ENCODE data around the gene APOA5. TPM values are rescaled to one million over a fixed set of nuclear protein-coding genes. Genes with fewer than 3 reads are reported as not detected.

Gene APOA5, protein sequence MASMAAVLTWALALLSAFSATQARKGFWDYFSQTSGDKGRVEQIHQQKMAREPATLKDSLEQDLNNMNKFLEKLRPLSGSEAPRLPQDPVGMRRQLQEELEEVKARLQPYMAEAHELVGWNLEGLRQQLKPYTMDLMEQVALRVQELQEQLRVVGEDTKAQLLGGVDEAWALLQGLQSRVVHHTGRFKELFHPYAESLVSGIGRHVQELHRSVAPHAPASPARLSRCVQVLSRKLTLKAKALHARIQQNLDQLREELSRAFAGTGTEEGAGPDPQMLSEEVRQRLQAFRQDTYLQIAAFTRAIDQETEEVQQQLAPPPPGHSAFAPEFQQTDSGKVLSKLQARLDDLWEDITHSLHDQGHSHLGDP
- not detected in 2 replicates for total RNA-seq (2014; rRNA removed; shearing (Covaris generic))
- not detected in 2 replicates for polyA plus RNA-seq (2016; fragmentation: Nextera tagmentation; extraction: Ambion mirVana)

- peaks cover 10% of the 10 kb centered on the region for H3K79me2 ChIP-seq (ENCODE audit: insufficient read depth)
- no peak for TF ChIP-seq EZH2 (IDR thresholded peaks at IDR 0.05; ENCODE audit: insufficient read depth, poor library complexity, severe bottlenecking)
- no peak for TF ChIP-seq EZH2phosphoT487 (IDR thresholded peaks at IDR 0.05; ENCODE audit: insufficient read depth, low read depth)
- H3K4me1 ChIP-seq (ENCODE audit: insufficient read depth): peaks cover 36% of the 10 kb centered on the region
- in situ Hi-C loops (cut with MboI): no loop called here
- H3K36me3 ChIP-seq (ENCODE audit: low read depth): no peaks in the 10 kb centered on the region
- peak within 1 kb of the TSS; percentile 55 for H2AFZ ChIP-seq
- H3K27ac ChIP-seq: 0 out of 2 replicates have a peak within 1 kb of the TSS, but pooled peaks have one; percentile 26
- no peak within 1 kb of the TSS for H3K4me3 ChIP-seq
- peak within 1 kb of the TSS; percentile 30 for H3K4me2 ChIP-seq (ENCODE audit: unreplicated experiment)
- H3K9me3 ChIP-seq (ENCODE audit: low read depth): no peaks in the 10 kb centered on the region
- no peak for DNase-seq
- no peaks in the 10 kb centered on the region for H4K20me1 ChIP-seq (ENCODE audit: insufficient read depth)
- 89 to 93% methylated on average over 7 of the region's 7 CpGs for WGBS, 2 experiments (ENCODE audit: low coverage in 1 of 2, low lambda C conversion rate in 2 of 2, missing lambda C conversion rate in 2 of 2)
- H3K9ac ChIP-seq: no peak within 1 kb of the TSS
- H3K27me3 ChIP-seq (replicated peaks; ENCODE audit: insufficient read depth): no peaks in the 10 kb centered on the region
- H3F3A ChIP-seq (ENCODE audit: insufficient read depth): peaks cover 24% of the 10 kb centered on the region
- H3K9me2 ChIP-seq (ENCODE audit: insufficient read depth): no peaks in the 10 kb centered on the region
These were observed at the start of gene APOA5 for GRCh38 chr11:116791813-116792143. Gene APOA5 (minus strand): TSS chr11:116791879. CDS start chr11:116791860, 19 bp downstream.

GRCh38 chr11:116840746-116841296 lies 49.1 kb upstream of the APOA5 start:
- Histone ChIP-seq H4K20me1 (ENCODE audit: insufficient read depth) (no peaks in the 10 kb centered on the region), H3K9ac (no peak overlapping the region), H3K9me2 (ENCODE audit: insufficient read depth) (no peaks in the 10 kb centered on the region), H3K4me3 (no peak overlapping the region), H3K4me1 (ENCODE audit: insufficient read depth) (no peaks in the 10 kb centered on the region), H3K27ac (no peak overlapping the region), H2AFZ (no peak overlapping the region), H3K4me2 (ENCODE audit: unreplicated experiment) (no peak overlapping the region), H3K79me2 (ENCODE audit: insufficient read depth) (no peaks in the 10 kb centered on the region), H3K27me3 (replicated peaks; ENCODE audit: insufficient read depth) (no peaks in the 10 kb centered on the region), H3F3A (ENCODE audit: insufficient read depth) (0 out of 2 replicates have a peak, but pooled peaks cover 10% of the 10 kb centered on the region), H3K36me3 (ENCODE audit: low read depth) (peaks cover 8% of the 10 kb centered on the region; the same call in 1 of the 2 replicates), H3K9me3 (ENCODE audit: low read depth) (no peaks in the 10 kb centered on the region)
- in situ Hi-C loops (cut with MboI): no loop called here
- 49 to 53% methylated on average over 9 of the region's 9 CpGs for WGBS, 2 experiments (ENCODE audit: low coverage in 1 of 2, low lambda C conversion rate in 2 of 2, missing lambda C conversion rate in 2 of 2)
- TF ChIP-seq EZH2phosphoT487 (IDR thresholded peaks at IDR 0.05; ENCODE audit: insufficient read depth, low read depth) (no peak), EZH2 (IDR thresholded peaks at IDR 0.05; ENCODE audit: insufficient read depth, poor library complexity, severe bottlenecking) (no peak)
- no peak for DNase-seq

- Histone ChIP-seq H3F3A (ENCODE audit: insufficient read depth) (0 out of 2 replicates have a peak, but pooled peaks cover 10% of the 10 kb centered on the region), H3K4me1 (ENCODE audit: insufficient read depth) (peaks cover 4% of the 10 kb centered on the region; the same call in 1 of the 2 replicates), H3K79me2 (ENCODE audit: insufficient read depth) (no peaks in the 10 kb centered on the region), H3K9me3 (ENCODE audit: low read depth) (no peaks in the 10 kb centered on the region), H3K27ac (no peak overlapping the region), H4K20me1 (ENCODE audit: insufficient read depth) (no peaks in the 10 kb centered on the region), H3K27me3 (replicated peaks; ENCODE audit: insufficient read depth) (no peaks in the 10 kb centered on the region), H3K36me3 (ENCODE audit: low read depth) (peaks cover 8% of the 10 kb centered on the region; the same call in 1 of the 2 replicates), H3K4me2 (ENCODE audit: unreplicated experiment) (no peak overlapping the region), H2AFZ (no peak overlapping the region), H3K9me2 (ENCODE audit: insufficient read depth) (no peaks in the 10 kb centered on the region), H3K9ac (no peak overlapping the region), H3K4me3 (no peak overlapping the region)
- in situ Hi-C loops (cut with MboI): no loop called here
- 37 to 38% methylated on average over 6 of the region's 6 CpGs for WGBS, 2 experiments (ENCODE audit: low coverage in 1 of 2, low lambda C conversion rate in 2 of 2, missing lambda C conversion rate in 2 of 2)
- TF ChIP-seq EZH2phosphoT487 (IDR thresholded peaks at IDR 0.05; ENCODE audit: insufficient read depth, low read depth) (no peak), EZH2 (IDR thresholded peaks at IDR 0.05; ENCODE audit: insufficient read depth, poor library complexity, severe bottlenecking) (no peak)
- DNase-seq: peak; percentile 53
These were observed 48.6 kb upstream of the APOA5 start for GRCh38 chr11:116840224-116840745.

DNA sequence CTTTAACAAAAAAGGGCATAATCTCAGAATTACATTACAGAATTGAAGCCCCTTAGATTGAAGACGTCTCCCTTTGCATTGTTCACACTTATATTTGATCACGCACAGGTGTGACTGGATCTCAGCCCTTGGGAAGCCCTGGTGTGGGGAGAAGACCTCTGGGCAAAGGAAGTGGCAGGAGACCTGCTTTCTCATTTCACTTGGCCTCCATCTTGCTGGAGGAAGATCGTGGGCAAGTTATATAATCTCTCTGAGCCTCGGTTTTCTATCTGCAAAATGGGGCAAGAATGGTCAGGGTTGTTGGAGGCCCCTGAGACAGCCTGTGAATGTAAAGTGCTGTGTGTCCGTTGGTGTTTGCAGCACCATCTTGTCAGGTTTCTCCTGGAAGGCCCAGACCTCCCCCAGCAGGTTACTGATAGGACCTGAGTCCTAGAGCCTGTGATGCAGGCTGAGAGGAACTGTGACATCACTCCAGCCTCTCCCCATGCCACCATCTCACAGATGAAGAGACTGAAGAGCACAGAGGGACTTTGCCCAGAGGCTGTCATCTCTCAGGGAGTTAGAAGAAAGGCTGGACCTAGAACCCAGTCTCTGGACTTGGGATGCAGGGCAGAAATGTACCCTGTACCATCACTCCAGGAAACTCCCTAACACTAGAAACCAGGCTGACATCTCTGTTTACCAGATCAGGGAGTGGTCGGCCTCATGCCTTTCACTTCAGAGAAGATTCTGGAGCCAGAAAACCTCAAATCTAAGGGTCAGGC lies 46.8 kb upstream of the APOA5 start:
- Histone ChIP-seq H3K27me3 (replicated peaks; ENCODE audit: insufficient read depth) (no peaks in the 10 kb centered on the region), H3K79me2 (ENCODE audit: insufficient read depth) (no peaks in the 10 kb centered on the region), H3K4me3 (no peak overlapping the region), H2AFZ (no peak overlapping the region), H3K4me1 (ENCODE audit: insufficient read depth) (peaks cover 5% of the 10 kb centered on the region; the same call in 1 of the 2 replicates), H3K36me3 (ENCODE audit: low read depth) (peaks cover under 1% of the 10 kb centered on the region; the same call in 1 of the 2 replicates), H3K9ac (no peak overlapping the region), H4K20me1 (ENCODE audit: insufficient read depth) (no peaks in the 10 kb centered on the region), H3F3A (ENCODE audit: insufficient read depth) (0 out of 2 replicates have a peak, but pooled peaks cover 10% of the 10 kb centered on the region), H3K4me2 (ENCODE audit: unreplicated experiment) (no peak overlapping the region), H3K9me2 (ENCODE audit: insufficient read depth) (no peaks in the 10 kb centered on the region), H3K9me3 (ENCODE audit: low read depth) (no peaks in the 10 kb centered on the region), H3K27ac (no peak overlapping the region)
- WGBS, 2 experiments (ENCODE audit: low coverage in 1 of 2, low lambda C conversion rate in 2 of 2, missing lambda C conversion rate in 2 of 2): 82 to 84% methylated on average over 6 of the region's 6 CpGs
- no peak for DNase-seq
- in situ Hi-C loops (cut with MboI): no loop called here
- TF ChIP-seq EZH2phosphoT487 (IDR thresholded peaks at IDR 0.05; ENCODE audit: insufficient read depth, low read depth) (no peak), EZH2 (IDR thresholded peaks at IDR 0.05; ENCODE audit: insufficient read depth, poor library complexity, severe bottlenecking) (no peak)

Data from GM23248 (cell line).